Measurements from ENCODE around the gene GPR68. TPM values are rescaled to one million over a fixed set of nuclear protein-coding genes. Genes with fewer than 3 reads are reported as not detected.

Gene GPR68
- total and polyA plus RNA-seq, 2 of the 4 experiments (the other 2 are of a cell fraction): 0.72 to 0.94 TPM

GRCh38 chr14:91270619-91271018, 26.1 kb upstream of the GPR68 start:
- no peak overlapping the region for H3K4me2 ChIP-seq (ENCODE audit: low read depth, low read length)
- intact Hi-C loops (cut with micrococcal nuclease) (no loop called here), in situ Hi-C loops (cut with MboI; ENCODE audit: low sequenced_read_pairs) (no loop called here), dilution Hi-C loops (cut with HindIII; ENCODE audit: low sequenced_read_pairs, unreplicated experiment) (no loop called here)
- H3K56ac ChIP-seq (ENCODE audit: extremely low read depth, insufficient read depth, low read length): no peak overlapping the region
- no peaks in the 10 kb centered on the region for H3K9me3 ChIP-seq (ENCODE audit: control insufficient read depth, insufficient read depth, low read length)
- H3K79me1 ChIP-seq (ENCODE audit: low read depth in 1 of 2, low read length in 2 of 2): no peaks in the 10 kb centered on the region
- H2BK20ac ChIP-seq (ENCODE audit: low read depth, low read length): no peak overlapping the region
- H3K4me1 ChIP-seq (ENCODE audit: control insufficient read depth, insufficient read depth, low read length): no peaks in the 10 kb centered on the region
- no peaks in the 10 kb centered on the region for H4K20me1 ChIP-seq (ENCODE audit: insufficient read depth, low read length)
- no peak overlapping the region for H2AK9ac ChIP-seq (replicated peaks; ENCODE audit: low read depth, low read length, poor library complexity)
- H2AFZ ChIP-seq (replicated peaks; ENCODE audit: low read length, poor library complexity): no peak overlapping the region
- no peak overlapping the region for H4K8ac ChIP-seq (ENCODE audit: low read depth in 2 of 2, low read length in 2 of 2)
- DNase-seq: no peak
- ChIA-PET CTCF (no interaction called here), POLR2A (ENCODE audit: unreplicated experiment) (no interaction called here)
- TF ChIP-seq POLR2A (IDR thresholded peaks at IDR 0.05; ENCODE audit: low read depth, low read length) (no peak), RAD21 (IDR thresholded peaks at IDR 0.05; ENCODE audit: low read length) (no peak), MXI1 (IDR thresholded peaks at IDR 0.05; ENCODE audit: borderline replicate concordance, low read depth, low read length) (no peak), USF2 (IDR thresholded peaks at IDR 0.05; ENCODE audit: low read depth, low read length) (no peak), CHD1 (IDR thresholded peaks at IDR 0.05; ENCODE audit: low read depth, low read length) (no peak)
- peaks cover 18% of the 10 kb centered on the region for H3K27me3 ChIP-seq (ENCODE audit: control insufficient read depth, insufficient read depth, low read length)
- no peak overlapping the region for H3K27ac ChIP-seq (ENCODE audit: insufficient read depth, low read length)
- H3K23ac ChIP-seq (ENCODE audit: low read depth, low read length): no peak overlapping the region
- H3K9ac ChIP-seq (ENCODE audit: low read depth, low read length): no peak overlapping the region
- H2BK5ac ChIP-seq (ENCODE audit: low read depth, low read length, poor library complexity, severe bottlenecking): no peak overlapping the region
- H2BK15ac ChIP-seq (ENCODE audit: low read depth, low read length): no peak overlapping the region
- BruUV-seq (replicated peaks): no TSS peak
- H4K5ac ChIP-seq (ENCODE audit: low read depth, low read length): no peak overlapping the region
- H2BK120ac ChIP-seq (ENCODE audit: low read depth, low read length): no peak overlapping the region
- no peak overlapping the region for H3K4me3 ChIP-seq (ENCODE audit: insufficient read depth, low read depth, low read length)
- no peak overlapping the region for H3K18ac ChIP-seq (ENCODE audit: low read depth, low read length)
- 100% methylated on average over 1 of the region's 8 CpGs; no CpG with 5 or more reads in 1 of the 2 experiments for whole genome bisulfite sequencing, 2 experiments (ENCODE audit: extremely low coverage in 2 of 2, insufficient read length in 1 of 2)
- ATAC-seq (ENCODE audit: low read depth): no peak
- H4K91ac ChIP-seq (ENCODE audit: insufficient read depth, low read depth, low read length): no peak overlapping the region
- no peak overlapping the region for H2AK5ac ChIP-seq (ENCODE audit: low read depth, low read length)
- no peak overlapping the region for H3K4ac ChIP-seq (ENCODE audit: low read depth, low read length)
- no peak overlapping the region for H3K14ac ChIP-seq (replicated peaks; ENCODE audit: low read depth, low read length)
- H3K36me3 ChIP-seq (ENCODE audit: control insufficient read depth, insufficient read depth, low read length): no peaks in the 10 kb centered on the region
- H3K9me1 ChIP-seq (ENCODE audit: insufficient read depth, low read length): no peaks in the 10 kb centered on the region

Data from IMR-90 (cell line).